GM10266 (cell line): ENCODE measurements around the gene UQCR11.

Source experiments
- DNase-seq: peaks from one replicate; pipeline ENCODE4 v3.0.0; 2012; ENCODE audit errors: extremely low spot score
- TF ChIP-seq, protein P1 (sequence below): IDR thresholded peaks from 2 replicates; pipeline ENCODE4 v1.5.1; 2012; ENCODE audit warnings: mild to moderate bottlenecking, low read depth; ENCODE audit not compliant: control insufficient read depth, insufficient read depth; ENCODE audit errors: missing control alignments

UQCR11 gene

DNA sequence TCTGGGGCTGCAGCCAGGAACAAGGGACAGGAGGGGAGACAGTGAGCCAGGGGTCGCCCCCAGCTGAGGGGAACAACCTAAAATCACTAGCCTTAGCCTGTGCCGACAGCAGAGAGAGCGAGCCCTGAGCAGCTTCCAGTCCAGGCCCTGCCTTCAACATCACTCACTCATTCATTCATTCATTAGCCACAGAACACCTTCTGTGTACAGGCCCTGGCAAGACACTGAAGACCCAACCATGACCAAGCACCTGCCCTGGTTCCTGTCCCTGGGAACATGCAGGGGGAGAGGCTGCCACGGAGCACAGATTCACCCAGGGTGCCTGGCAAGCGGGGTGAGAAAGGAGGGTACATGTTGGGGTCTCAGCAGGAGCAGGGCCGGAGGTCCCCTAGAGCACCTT lies 42.0 kb downstream of the UQCR11 start:
- DNase-seq: no peak
- TF ChIP-seq, protein P1, sequence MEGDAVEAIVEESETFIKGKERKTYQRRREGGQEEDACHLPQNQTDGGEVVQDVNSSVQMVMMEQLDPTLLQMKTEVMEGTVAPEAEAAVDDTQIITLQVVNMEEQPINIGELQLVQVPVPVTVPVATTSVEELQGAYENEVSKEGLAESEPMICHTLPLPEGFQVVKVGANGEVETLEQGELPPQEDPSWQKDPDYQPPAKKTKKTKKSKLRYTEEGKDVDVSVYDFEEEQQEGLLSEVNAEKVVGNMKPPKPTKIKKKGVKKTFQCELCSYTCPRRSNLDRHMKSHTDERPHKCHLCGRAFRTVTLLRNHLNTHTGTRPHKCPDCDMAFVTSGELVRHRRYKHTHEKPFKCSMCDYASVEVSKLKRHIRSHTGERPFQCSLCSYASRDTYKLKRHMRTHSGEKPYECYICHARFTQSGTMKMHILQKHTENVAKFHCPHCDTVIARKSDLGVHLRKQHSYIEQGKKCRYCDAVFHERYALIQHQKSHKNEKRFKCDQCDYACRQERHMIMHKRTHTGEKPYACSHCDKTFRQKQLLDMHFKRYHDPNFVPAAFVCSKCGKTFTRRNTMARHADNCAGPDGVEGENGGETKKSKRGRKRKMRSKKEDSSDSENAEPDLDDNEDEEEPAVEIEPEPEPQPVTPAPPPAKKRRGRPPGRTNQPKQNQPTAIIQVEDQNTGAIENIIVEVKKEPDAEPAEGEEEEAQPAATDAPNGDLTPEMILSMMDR: no peak

DNA sequence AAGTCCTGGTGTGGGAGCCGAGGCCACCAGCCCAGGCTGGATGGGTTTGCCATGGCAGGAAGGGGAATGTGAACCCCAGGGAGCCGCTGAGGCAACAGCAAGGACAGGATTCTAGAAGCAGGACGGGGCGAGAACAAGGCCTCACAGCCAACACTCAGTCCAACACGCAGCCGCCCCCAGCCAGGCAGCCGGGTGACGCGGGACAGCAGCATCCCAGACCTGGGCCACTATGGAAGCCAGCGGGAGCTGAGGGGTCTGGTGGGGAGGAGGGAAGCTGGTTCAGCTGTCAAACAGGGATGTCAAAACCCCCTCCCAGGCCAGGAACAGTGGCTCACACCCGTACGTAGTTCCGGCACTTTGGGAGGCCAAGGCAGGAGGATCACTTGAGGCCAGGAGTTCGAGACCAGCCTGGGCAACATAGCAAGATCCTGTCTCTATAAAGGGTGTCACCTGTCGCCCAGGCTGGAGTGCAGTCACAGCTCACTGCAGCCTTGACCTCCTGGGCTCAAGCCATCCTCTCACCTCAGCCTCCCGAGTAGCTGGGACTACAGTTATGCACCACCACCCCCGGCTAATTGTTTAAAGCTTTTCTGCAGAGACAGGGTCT lies 43.9 kb downstream of the UQCR11 start:
- TF ChIP-seq, protein P1: no peak
- DNase-seq: no peak

DNA sequence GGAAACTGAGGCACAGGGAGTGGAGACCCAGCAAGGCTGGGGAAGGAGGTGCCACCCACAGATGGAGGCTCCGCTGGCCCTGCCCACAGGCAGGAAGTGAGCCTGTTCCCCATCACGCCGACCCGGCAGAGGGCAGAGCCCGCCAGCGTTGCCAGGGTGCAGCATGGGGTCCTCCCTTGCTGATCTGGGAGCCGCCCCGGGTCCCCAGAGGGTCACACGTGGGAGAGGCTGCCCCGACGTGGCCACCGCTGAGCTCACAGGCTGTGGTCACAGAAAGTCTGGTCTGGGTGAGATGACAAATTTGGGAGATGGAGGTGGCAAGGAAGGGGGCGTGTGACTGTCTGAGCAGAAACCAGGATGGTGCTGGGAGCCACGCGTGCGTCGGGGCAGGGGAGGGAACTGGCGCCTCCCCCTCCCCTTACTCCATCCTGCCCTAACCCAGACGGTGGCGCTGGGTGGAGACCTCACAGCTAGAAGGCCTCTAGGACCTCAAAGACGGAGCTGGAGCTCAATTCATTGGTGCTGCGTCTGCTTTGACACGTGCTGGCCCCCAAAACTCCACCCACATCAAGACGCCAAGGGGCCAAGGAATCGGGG lies 44.9 kb downstream of the UQCR11 start:
- DNase-seq: no peak
- TF ChIP-seq, protein P1: no peak

DNA sequence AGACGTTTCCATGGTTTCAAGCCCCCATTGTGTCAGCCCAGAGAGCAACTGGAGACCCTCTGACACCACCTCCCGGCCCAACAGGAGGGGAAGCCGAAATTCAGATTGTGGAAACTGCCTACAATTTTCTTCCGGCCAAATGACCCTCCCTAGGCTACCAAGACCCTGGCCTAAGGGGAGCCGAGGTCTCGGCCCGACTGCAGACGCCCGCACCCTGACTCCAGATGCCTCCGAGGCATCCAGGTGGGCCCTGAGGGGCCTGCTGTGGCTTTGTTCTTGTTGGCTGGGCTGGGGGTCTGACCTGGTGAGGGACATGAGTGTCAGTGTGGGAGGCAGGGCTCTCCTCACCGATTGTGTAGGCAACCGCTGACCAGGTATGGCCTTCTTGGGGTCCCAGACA lies 46.7 kb downstream of the UQCR11 start:
- DNase-seq: no peak
- TF ChIP-seq, protein P1: no peak

DNA sequence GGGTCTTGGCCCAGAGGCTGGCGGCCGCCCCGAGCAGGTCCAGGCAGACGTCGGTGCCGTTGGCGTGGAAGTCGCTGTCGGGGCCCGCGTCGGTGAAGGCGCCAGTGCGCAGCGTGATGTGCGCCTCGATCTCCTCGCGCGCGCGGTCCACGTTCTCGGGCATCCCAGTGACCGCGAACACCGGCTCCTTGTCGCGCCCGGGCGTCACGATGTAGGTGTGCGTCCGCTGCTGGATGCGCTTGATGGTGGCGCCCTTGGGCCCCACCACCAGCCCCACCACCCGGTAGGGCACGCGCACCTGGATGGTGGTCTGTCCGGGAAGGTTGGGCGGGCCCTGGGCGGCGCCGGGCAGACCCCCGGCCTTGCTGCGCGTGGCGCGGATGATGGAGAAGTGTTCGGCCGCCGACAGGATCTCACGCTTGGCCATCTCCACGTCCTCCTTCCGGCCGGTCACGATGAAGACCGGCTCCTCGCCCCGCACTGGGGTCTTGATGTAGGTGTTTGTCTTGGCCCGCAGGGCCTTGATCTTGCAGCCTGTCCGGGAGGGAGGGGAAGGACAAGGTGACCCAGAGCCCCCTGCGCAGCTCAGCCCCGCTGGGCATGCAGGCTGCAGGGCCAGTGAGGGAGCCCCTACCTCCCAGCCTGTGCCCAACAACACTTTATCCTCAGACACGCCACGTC lies 48.7 kb downstream of the UQCR11 start:
- DNase-seq: no peak
- TF ChIP-seq, protein P1: no peak

DNA sequence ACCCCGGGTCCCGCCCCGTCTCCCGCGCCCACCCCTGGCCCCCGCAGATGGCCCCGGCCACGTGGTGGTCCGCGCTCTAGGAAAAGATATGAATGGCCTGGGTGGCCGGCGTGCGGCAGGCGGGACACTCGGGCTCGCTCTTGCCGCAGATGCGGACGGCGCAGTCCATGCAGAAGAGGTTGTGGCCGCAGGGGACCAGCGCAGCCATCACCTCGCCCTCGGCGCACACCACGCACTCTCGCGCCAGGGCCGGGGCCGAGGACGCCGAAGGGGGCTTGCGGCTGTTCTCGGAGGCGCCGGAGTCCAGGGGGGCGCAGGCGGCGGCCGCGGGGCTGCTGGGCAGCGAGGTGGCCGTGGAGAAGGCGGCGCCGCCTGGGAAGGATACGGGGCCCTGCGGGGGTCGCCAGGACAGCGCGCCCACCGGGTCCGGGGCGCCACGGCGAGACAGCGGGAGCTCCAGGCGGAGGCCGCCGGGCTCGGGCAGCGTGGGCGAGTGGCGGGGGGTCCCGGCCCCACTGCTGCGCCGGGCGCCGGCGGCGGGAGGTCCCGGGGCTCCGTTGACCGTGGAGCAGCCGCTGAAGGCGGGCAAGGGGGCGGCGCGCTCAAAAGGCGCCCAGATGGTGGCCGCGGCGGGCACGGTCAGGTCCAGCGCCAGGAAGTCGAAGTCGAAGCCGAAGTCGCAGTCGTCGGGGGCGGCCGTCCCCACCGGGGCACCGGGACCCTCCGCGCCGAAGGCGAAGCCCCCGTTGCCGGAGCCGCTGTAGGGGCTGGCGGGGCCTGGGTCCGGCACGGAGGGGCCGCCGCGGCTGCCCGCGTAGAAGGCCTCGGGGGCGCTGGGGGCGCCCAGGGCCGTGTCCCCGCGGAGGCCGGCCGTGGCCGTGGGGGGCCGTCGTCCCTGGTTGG lies 49.5 kb downstream of the UQCR11 start:
- TF ChIP-seq, protein P1: no peak

DNA sequence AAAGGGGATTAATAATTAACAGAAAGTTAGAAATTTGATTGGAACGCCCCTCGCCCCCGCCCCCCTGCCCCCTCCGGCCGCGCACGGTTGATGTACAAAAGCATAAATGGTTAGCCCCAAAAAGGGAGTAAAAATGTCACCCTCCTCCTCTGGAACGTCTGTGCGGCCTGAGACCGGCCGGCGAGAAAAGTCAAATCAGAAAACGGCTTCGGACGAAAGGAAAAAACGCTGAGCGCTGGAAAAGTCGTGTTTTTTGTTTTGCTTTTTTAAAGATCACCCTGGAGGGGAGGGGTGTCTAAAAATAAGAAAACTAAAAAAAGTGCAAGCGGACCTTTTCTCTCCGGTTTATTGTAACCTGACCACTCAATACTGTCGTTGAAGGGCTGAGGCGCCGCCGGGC lies 50.3 kb downstream of the UQCR11 start:
- no peak for DNase-seq
- TF ChIP-seq, protein P1: no peak

More for the DNA sequence above, 49.5 kb downstream of the UQCR11 start:
- DNase-seq: no peak
